Kidney (tissue), 14 donors: ENCODE results near the gene HMGB3. TPM values are rescaled to one million over a fixed set of nuclear protein-coding genes. Genes with fewer than 3 reads are reported as not detected.

ENCODE experiments used
- DNase-seq, 5 donors: peaks; one replicate each; pipeline ENCODE4 v3.0.0-alpha.2; 2013 to 2020
- FAIRE-seq: peaks from 2 replicates; lab custom pipeline; 2012; peaks lifted over from hg19 to GRCh38; lab: Jason Lieb, UNC
- H3K27ac ChIP-seq, 2 donors: one replicate each; pipeline ENCODE4 v1.7.0; 2013; ENCODE audit warnings: low read depth in 2 of 2, low read length in 2 of 2, inconsistent platforms in 1 of 2
- H3K27me3 ChIP-seq: one replicate; pipeline ENCODE4 v1.7.1; 2013; ENCODE audit warnings: low read length, inconsistent platforms; ENCODE audit not compliant: control insufficient read depth, insufficient read depth
- H3K36me3 ChIP-seq, 3 donors: one replicate each; pipeline versions ENCODE4 v1.7.0 to v1.7.1; 2013; ENCODE audit warnings: low read length in 3 of 3, control low read depth in 1 of 3, inconsistent platforms in 1 of 3; ENCODE audit not compliant: insufficient read depth in 3 of 3, control insufficient read depth in 2 of 3
- H3K4me1 ChIP-seq, 3 donors: one replicate each; pipeline versions ENCODE4 v1.7.0 to v1.7.1; 2013; ENCODE audit warnings: low read length in 3 of 3, inconsistent platforms in 1 of 3, low read depth in 1 of 3; ENCODE audit not compliant: control insufficient read depth in 2 of 3, insufficient read depth in 2 of 3
- H3K4me3 ChIP-seq, 3 donors: one replicate each; pipeline versions ENCODE4 v1.7.0 to v1.8.1; 2013; ENCODE audit warnings: low read length in 3 of 3, control low read depth in 1 of 3, inconsistent platforms in 1 of 3
- H3K9ac ChIP-seq, 3 donors: one replicate each; pipeline versions ENCODE4 v1.7.0 to v1.7.1; 2013; ENCODE audit warnings: low read length in 3 of 3, control low read depth in 1 of 3, inconsistent platforms in 1 of 3
- H3K9me3 ChIP-seq, 3 donors: one replicate each; pipeline versions ENCODE4 v1.7.0 to v1.7.1; 2013; ENCODE audit warnings: low read length in 3 of 3, control low read depth in 1 of 3, inconsistent platforms in 1 of 3; ENCODE audit not compliant: control insufficient read depth in 2 of 3, insufficient read depth in 1 of 3
- intact Hi-C: fragments of 100-400 bp; cut with DNase I; formaldehyde crosslinking; loops from one replicate; pipeline ENCODE4 v1.11.1; 2022
- polyA plus RNA-seq: library from polyadenylated mRNA; stranded (reverse); fragments of 350-450 nt; fragmentation: Illumina TruSeq; extraction: RNeasy Lipid Tissue Mini Kit (QIAGEN cat#74804); gene quantifications from one replicate; pipeline ENCODE4 v1.2.3, GENCODE V29; 2014; ENCODE audit warnings: low read depth, low replicate concordance; ENCODE audit not compliant: insufficient read depth
- total RNA-seq: library from RNA; stranded (reverse); fragmentation: NEBNext Ultra II Directional; extraction: Animal tissue kit (Norgen Biotek cat#: 25700); gene quantifications from one replicate; pipeline ENCODE4 v1.2.1, GENCODE V29; 2021
- TF ChIP-seq, protein P1 (sequence below): IDR thresholded peaks from 3 replicates; pipeline ENCODE4 v1.5.1; 2012; ENCODE audit warnings: mild to moderate bottlenecking, moderate library complexity, borderline replicate concordance; ENCODE audit not compliant: insufficient read depth; ENCODE audit errors: extremely low read depth
- donor health status: control.
- donor health status: control.
- donor health status: control.
- donor health status: control.
- donor health status: control.
- donor health status: DM: yes; HTN: yes; CAD: no.
- donor health status: Normal renal cell carcinoma (clear cell type).

The HMGB3 gene
- total and polyA plus RNA-seq, 2 donors from 2014 or later, result 16.1 to 18.1 TPM

DNA sequence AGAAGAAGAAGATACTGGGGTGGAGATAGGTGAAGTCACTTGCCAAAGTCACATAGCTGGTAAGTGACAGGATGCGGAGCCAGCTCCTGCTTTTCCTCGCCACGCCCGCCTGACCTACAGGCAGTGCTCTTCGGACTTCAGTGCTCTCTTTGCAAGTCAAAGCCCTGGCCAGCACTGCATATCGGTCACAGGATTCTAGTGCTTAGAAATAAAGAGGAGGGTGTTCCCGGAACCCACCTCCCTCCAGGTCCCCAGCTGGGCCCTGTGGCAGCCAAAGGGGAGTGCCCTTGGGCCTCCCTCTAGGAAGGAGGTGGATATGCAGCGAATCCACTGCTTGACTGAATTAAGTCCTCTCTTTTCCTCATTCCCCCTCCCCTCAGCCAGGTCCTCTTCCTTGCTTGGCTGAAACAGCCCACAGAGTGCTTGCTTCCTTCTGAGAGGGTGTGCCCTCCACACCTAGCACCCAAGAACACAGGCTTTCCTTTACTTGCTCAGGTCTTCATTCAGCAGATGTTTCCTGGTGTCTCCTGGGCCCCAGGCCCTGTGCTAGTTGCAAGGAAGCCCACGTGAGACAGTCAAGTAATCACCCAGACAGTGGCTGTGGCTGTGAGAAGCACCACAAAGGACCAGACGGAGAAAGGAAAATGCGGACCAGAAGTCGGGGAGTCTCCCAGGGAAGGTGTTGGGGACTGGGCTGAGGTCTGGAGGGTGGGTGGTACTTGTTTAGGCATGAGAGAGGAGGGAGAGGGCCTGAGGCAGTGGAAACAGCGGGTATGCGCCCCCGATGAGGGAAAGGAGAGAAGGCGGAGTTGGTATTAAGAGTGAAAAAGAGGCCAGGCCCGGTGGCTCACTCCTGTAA lies 14.0 kb upstream of the HMGB3 start:
- DNase-seq (peak in 1 of 5 donors; percentile 14), FAIRE-seq (no peak)
- Histone ChIP-seq H3K27ac (no peak overlapping the region), H3K36me3 (no peaks in the 10 kb centered on the region), H3K4me3 (no peak overlapping the region), H3K27me3 (no peaks in the 10 kb centered on the region), H3K9me3 (no peaks in the 10 kb centered on the region), H3K9ac (no peak overlapping the region), H3K4me1 (no peaks in the 10 kb centered on the region)
- TF ChIP-seq, protein P1, sequence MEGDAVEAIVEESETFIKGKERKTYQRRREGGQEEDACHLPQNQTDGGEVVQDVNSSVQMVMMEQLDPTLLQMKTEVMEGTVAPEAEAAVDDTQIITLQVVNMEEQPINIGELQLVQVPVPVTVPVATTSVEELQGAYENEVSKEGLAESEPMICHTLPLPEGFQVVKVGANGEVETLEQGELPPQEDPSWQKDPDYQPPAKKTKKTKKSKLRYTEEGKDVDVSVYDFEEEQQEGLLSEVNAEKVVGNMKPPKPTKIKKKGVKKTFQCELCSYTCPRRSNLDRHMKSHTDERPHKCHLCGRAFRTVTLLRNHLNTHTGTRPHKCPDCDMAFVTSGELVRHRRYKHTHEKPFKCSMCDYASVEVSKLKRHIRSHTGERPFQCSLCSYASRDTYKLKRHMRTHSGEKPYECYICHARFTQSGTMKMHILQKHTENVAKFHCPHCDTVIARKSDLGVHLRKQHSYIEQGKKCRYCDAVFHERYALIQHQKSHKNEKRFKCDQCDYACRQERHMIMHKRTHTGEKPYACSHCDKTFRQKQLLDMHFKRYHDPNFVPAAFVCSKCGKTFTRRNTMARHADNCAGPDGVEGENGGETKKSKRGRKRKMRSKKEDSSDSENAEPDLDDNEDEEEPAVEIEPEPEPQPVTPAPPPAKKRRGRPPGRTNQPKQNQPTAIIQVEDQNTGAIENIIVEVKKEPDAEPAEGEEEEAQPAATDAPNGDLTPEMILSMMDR, result no peak
- intact Hi-C loops, result no loop called here

DNA sequence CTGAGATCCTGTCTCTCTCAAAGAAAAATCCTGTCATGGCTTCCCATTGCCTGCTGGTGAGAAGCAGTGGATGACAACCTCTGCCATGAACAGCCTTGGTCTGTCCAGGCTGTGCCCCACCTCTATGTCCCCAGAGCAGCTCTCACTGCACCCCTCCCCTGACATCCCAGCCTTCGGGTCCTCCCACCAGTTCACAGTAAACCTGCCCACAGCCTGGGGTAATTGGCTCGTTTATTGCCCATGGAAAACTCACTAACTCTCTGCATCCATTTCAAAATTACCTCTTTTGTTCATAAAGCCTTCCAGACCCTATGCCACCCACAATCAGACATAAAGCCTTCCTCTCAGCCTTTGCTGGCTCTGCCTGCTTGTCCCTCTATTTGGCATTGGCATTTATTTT lies 10.7 kb upstream of the HMGB3 start:
- no peaks in the 10 kb centered on the region for H3K36me3 ChIP-seq
- H3K9ac ChIP-seq, result no peak overlapping the region
- DNase-seq (no peak), FAIRE-seq (no peak)
- no peak overlapping the region for H3K4me3 ChIP-seq
- intact Hi-C loops, result no loop called here
- TF ChIP-seq, protein P1, result no peak
- H3K4me1 ChIP-seq, result no peaks in the 10 kb centered on the region
- no peak overlapping the region for H3K27ac ChIP-seq
- no peaks in the 10 kb centered on the region for H3K27me3 ChIP-seq
- no peaks in the 10 kb centered on the region for H3K9me3 ChIP-seq

DNA sequence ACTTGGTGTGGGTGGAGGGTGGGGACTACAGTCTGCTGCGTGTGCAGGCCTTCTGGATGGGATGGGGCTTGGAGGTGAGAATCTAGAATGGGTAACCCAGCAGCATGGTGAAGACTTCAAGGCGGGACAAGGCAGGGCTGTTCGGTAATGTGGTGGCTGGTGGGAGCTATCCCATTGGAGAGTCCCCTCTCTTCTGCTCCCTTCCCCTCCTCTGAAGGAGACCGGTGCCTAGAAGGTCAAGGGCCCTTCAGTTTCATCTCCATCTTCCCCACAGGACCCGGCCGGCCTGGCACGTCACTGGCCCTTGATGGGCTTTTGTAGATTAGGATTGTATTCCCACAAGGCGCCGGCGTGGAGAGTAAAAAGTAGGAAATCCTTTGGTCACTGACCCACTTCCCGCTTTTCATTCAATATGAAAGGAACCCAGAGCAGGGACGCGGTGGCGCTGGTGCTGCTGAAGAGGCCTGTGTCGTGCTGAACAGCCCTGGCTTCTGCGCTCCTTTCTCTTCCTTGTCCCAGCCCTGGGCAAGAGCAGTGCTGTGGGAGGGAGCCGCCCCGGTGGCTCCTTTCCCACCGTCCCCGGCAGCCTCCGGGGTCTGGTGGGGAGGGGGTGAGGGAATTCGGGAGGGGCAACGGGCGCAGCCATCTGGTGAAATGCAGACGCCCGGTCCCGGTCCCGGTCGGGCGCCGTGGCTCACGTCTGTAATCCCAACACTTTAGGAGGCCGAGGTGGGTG lies 7.3 kb upstream of the HMGB3 start:
- Histone ChIP-seq H3K4me3 (no peak overlapping the region), H3K9me3 (no peaks in the 10 kb centered on the region), H3K27me3 (no peaks in the 10 kb centered on the region), H3K9ac (no peak overlapping the region), H3K36me3 (no peaks in the 10 kb centered on the region), H3K27ac (no peak overlapping the region), H3K4me1 (no peaks in the 10 kb centered on the region)
- TF ChIP-seq, protein P1, result no peak
- no peak for DNase-seq
- intact Hi-C loops, result no loop called here
- FAIRE-seq, result no peak
